ENCODE data around the gene PAAF1.
"Not testable (repeated sequence)": the region's sequence is repeated elsewhere in the genome, so short reads cannot be mapped to it uniquely, and the experiment has no call there.

PAAF1 gene

GRCh38 chr11:73876424-73877310 is at the start of gene PAAF1, which contains the start of gene COA4:
TSS of gene PAAF1 (plus strand) at chr11:73876999. CDS start at chr11:73877022, 23 bp downstream.
TSS of gene COA4 (minus strand) at chr11:73876846. CDS start at chr11:73873378, 3,468 bp downstream.
- peak; percentile 90 for DNase-seq (ENCODE audit: low read depth)

- DNase-seq (ENCODE audit: low read depth), result no peak
These were observed 46.5 kb upstream of the PAAF1 start for GRCh38 chr11:73830261-73830660.

GRCh38 chr11:73833067-73833466 is 43.7 kb upstream of the PAAF1 start:
- DNase-seq (ENCODE audit: low read depth), result no peak

GRCh38 chr11:73838443-73839122 is 38.2 kb upstream of the PAAF1 start:
- DNase-seq (ENCODE audit: low read depth), result no peak

GRCh38 chr11:73839123-73839457 is 37.7 kb upstream of the PAAF1 start:
- DNase-seq (ENCODE audit: low read depth), result no peak

- DNase-seq (ENCODE audit: low read depth), result no peak
These were observed 25.6 kb upstream of the PAAF1 start for GRCh38 chr11:73851046-73851764.

GRCh38 chr11:73852049-73852448 is 24.8 kb upstream of the PAAF1 start:
- no peak for DNase-seq (ENCODE audit: low read depth)

- no peak for DNase-seq (ENCODE audit: low read depth)
These were observed 22.1 kb upstream of the PAAF1 start for GRCh38 chr11:73854680-73855079.

GRCh38 chr11:73856031-73856567 is 20.7 kb upstream of the PAAF1 start:
- DNase-seq (ENCODE audit: low read depth), result no peak

- DNase-seq (ENCODE audit: low read depth), result no peak
These were observed 17.1 kb upstream of the PAAF1 start for GRCh38 chr11:73859671-73860070.

- DNase-seq (ENCODE audit: low read depth), result no peak
These were observed 16.6 kb upstream of the PAAF1 start for GRCh38 chr11:73860202-73860601.

GRCh38 chr11:73862986-73863385 is 13.8 kb upstream of the PAAF1 start:
- DNase-seq (ENCODE audit: low read depth), result no peak

GRCh38 chr11:73866095-73866579 is 10.7 kb upstream of the PAAF1 start:
- no peak for DNase-seq (ENCODE audit: low read depth)

GRCh38 chr11:73866586-73866996 is 10.2 kb upstream of the PAAF1 start:
- no peak for DNase-seq (ENCODE audit: low read depth)

GRCh38 chr11:73869332-73869949 is 7.4 kb upstream of the PAAF1 start:
- no peak for DNase-seq (ENCODE audit: low read depth)

GRCh38 chr11:73870261-73870660 is 6.5 kb upstream of the PAAF1 start:
- DNase-seq (ENCODE audit: low read depth), result no peak

- DNase-seq (ENCODE audit: low read depth), result no peak
These were observed 3.9 kb upstream of the PAAF1 start for GRCh38 chr11:73872749-73873357.

- no peak for DNase-seq (ENCODE audit: low read depth)
These were observed 1.4 kb upstream of the PAAF1 start for GRCh38 chr11:73875380-73875779.

- DNase-seq (ENCODE audit: low read depth), result no peak
These were observed 959 bp upstream of the PAAF1 start for GRCh38 chr11:73875840-73876239.

- DNase-seq (ENCODE audit: low read depth), result no peak
These were observed 2.0 kb downstream of the PAAF1 start for GRCh38 chr11:73878771-73879170.

- not testable (repeated sequence) for DNase-seq (ENCODE audit: low read depth)
These were observed 3.6 kb downstream of the PAAF1 start for GRCh38 chr11:73880449-73880848.
